Calu3 (cell line): ENCODE data around the gene MAT2A. TPM values are rescaled to one million over a fixed set of nuclear protein-coding genes. Genes with fewer than 3 reads are reported as not detected.

ENCODE experiments used
- BruUV-seq: library from RNA; stranded (reverse); fragments of 400-500 nt; replicated peaks from 2 replicates; lab custom pipeline; 2021; lab: Mats Ljungman, UMichigan
- CTCF ChIA-PET: fragments of 300-600 bp; sonication (Branson Sonifier 250); formaldehyde crosslinking; loops from one replicate; lab custom pipeline; 2022; ENCODE audit warnings: antibody characterized with exemption; lab: Charles Lee
- DNase-seq: peaks from one replicate; pipeline ENCODE4 v3.0.0; 2022
- H3K27ac Mint-ChIP-seq: one replicate; pipeline ENCODE4 v1.8.0; 2022; ENCODE audit warnings: mixed read lengths; ENCODE audit not compliant: unreplicated experiment
- H3K27me3 Mint-ChIP-seq: one replicate; pipeline ENCODE4 v1.8.0; 2022; ENCODE audit warnings: mixed read lengths; ENCODE audit not compliant: unreplicated experiment
- H3K36me3 Mint-ChIP-seq: one replicate; pipeline ENCODE4 v1.8.0; 2022; ENCODE audit warnings: mild to moderate bottlenecking, moderate library complexity, mixed read lengths; ENCODE audit not compliant: insufficient read depth, unreplicated experiment
- H3K4me1 Mint-ChIP-seq: one replicate; pipeline ENCODE4 v1.8.0; 2022; ENCODE audit warnings: mild to moderate bottlenecking, low read depth, mixed read lengths; ENCODE audit not compliant: unreplicated experiment
- H3K4me3 Mint-ChIP-seq: one replicate; pipeline ENCODE4 v1.8.0; 2022; ENCODE audit warnings: mild to moderate bottlenecking, low read depth, moderate library complexity, mixed read lengths; ENCODE audit not compliant: unreplicated experiment
- H3K9me3 Mint-ChIP-seq: one replicate; pipeline ENCODE4 v1.8.0; 2022; ENCODE audit warnings: low read depth, mixed read lengths; ENCODE audit not compliant: unreplicated experiment
- CTCF ChIP-seq: fragments of 200-600 bp; IDR thresholded peaks from one replicate; pipeline ENCODE4 v1.8.0; 2022; ENCODE audit warnings: antibody characterized with exemption; ENCODE audit not compliant: unreplicated experiment
- intact Hi-C: fragments of 100-400 bp; cut with micrococcal nuclease; formaldehyde crosslinking; loops from one replicate; pipeline ENCODE4 v1.10.0; 2022; ENCODE audit not compliant: unreplicated experiment
- total RNA-seq: library from RNA; stranded (reverse); gene quantifications from 2 replicates; pipeline ENCODE4 v1.2.3, GENCODE V29; 2022

MAT2A gene
- total RNA-seq, 1 experiment from 2014 or later: 387 TPM

- CTCF ChIA-PET: interaction anchor here (0.9 kb wide), 1 partner anchor 20 kb away, joined by 3 read pairs; no protein-coding TSS in a partner anchor
- intact Hi-C loops: loop anchor here (5.0 kb wide), 1 partner anchor 99 kb away; no protein-coding TSS in a partner anchor
- no peak overlapping the region for H3K4me3 Mint-ChIP-seq
- no TSS peak for BruUV-seq
- H3K36me3 Mint-ChIP-seq: peaks cover 41% of the 10 kb centered on the region
- no peak overlapping the region for H3K27ac Mint-ChIP-seq
- H3K9me3 Mint-ChIP-seq: no peaks in the 10 kb centered on the region
- TF ChIP-seq CTCF: no peak
- no peaks in the 10 kb centered on the region for H3K27me3 Mint-ChIP-seq
- no peak for DNase-seq
- H3K4me1 Mint-ChIP-seq: peaks cover 13% of the 10 kb centered on the region
Measured at GRCh38 chr2:85536479-85536878, 2.5 kb upstream of the MAT2A start.

GRCh38 chr2:85537600-85538506 lies 1.1 kb upstream of the MAT2A start:
- H3K9me3 Mint-ChIP-seq: no peaks in the 10 kb centered on the region
- peaks cover 26% of the 10 kb centered on the region for H3K4me1 Mint-ChIP-seq
- H3K36me3 Mint-ChIP-seq: peaks cover 55% of the 10 kb centered on the region
- DNase-seq: peak; percentile 58
- BruUV-seq: no TSS peak
- intact Hi-C loops: loop anchor here (2.0 to 5.0 kb wide), 2 partner anchors 101 to 117 kb away; no protein-coding TSS in a partner anchor
- CTCF ChIA-PET: interaction anchor here (0.9 to 2.3 kb wide), 10 partner anchors 11 to 183 kb away, joined by 3 to 45 read pairs (median 4); partner anchors contain the start of gene ELMOD3
- peak overlapping the region; percentile 99 for H3K27ac Mint-ChIP-seq
- H3K27me3 Mint-ChIP-seq: no peaks in the 10 kb centered on the region
- peak overlapping the region; percentile 79 for H3K4me3 Mint-ChIP-seq
- TF ChIP-seq CTCF: no peak

GRCh38 chr2:85539361-85540132 lies 579 bp downstream of the MAT2A start:
- no peaks in the 10 kb centered on the region for H3K27me3 Mint-ChIP-seq
- peak overlapping the region; percentile 99 for H3K27ac Mint-ChIP-seq
- DNase-seq: peak; percentile 69
- H3K9me3 Mint-ChIP-seq: no peaks in the 10 kb centered on the region
- peaks cover 43% of the 10 kb centered on the region for H3K4me1 Mint-ChIP-seq
- no peak for TF ChIP-seq CTCF
- intact Hi-C loops: loop anchor here (1.0 to 5.0 kb wide), 5 partner anchors 23 to 119 kb away; no protein-coding TSS in a partner anchor
- BruUV-seq: no TSS peak
- peak overlapping the region; percentile 79 for H3K4me3 Mint-ChIP-seq
- H3K36me3 Mint-ChIP-seq: peaks cover 72% of the 10 kb centered on the region
- CTCF ChIA-PET: interaction anchor here (0.6 to 2.8 kb wide), 12 partner anchors 9 to 152 kb away, joined by 3 to 45 read pairs (median 5); no protein-coding TSS in a partner anchor

GRCh38 chr2:85540133-85540648 lies 1.2 kb downstream of the MAT2A start:
- Mint-ChIP-seq H3K36me3 (peaks cover 78% of the 10 kb centered on the region), H3K4me3 (peak overlapping the region; percentile 79), H3K27ac (peak overlapping the region; percentile 99), H3K4me1 (peaks cover 45% of the 10 kb centered on the region), H3K9me3 (no peaks in the 10 kb centered on the region), H3K27me3 (no peaks in the 10 kb centered on the region)
- intact Hi-C loops: loop anchor here (2.0 kb wide), 2 partner anchors 23 to 71 kb away; no protein-coding TSS in a partner anchor
- CTCF ChIA-PET: interaction anchor here (0.6 to 2.8 kb wide), 4 partner anchors 11 to 121 kb away, joined by 3 to 20 read pairs (median 6); no protein-coding TSS in a partner anchor
- BruUV-seq: TSS peak; percentile 18
- TF ChIP-seq CTCF: no peak
- DNase-seq: no peak
